Activated CD4-positive, alpha-beta T cell treated with anti-CD3 and anti-CD28 coated beads, Interleukin-2, amount 50 U/mL, for 48 hours (primary cell): ENCODE results near the gene ZNF438.

ENCODE experiments used
- DNase-seq, 2 experiments: peaks; one replicate each; pipeline ENCODE4 v3.0.0-alpha.2; 2020

ZNF438 gene

DNA sequence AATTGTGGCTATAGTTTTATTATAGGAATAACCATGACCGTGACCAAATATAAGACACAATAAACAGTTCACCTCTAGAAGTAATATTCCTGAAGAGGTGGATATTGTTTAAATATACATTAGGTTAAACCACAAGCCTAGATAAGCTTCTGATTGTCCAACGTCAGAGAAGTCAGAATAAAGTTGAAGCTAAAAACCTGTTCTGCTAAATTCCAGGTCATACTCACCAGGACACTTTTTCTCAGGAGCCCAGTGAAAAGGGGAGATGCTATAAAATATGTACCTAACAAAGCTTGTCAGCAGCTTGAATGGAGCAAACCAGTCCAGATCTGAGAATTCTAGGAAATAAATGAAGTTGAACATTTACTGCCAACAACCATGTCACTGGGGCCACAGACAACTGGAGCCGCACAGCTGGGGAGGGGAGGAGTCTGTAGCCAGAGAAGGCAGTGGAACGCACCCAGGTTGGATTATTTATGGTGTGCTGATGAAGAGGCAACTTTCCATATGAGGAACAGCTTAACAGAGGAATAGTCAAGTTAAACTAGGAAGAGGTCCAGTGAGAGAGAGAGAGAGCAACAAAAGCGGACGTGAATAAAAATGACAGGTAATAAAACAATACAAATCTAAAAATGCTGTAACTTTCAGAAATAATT lies 191.1 kb downstream of the ZNF438 start:
- DNase-seq: no peak

DNA sequence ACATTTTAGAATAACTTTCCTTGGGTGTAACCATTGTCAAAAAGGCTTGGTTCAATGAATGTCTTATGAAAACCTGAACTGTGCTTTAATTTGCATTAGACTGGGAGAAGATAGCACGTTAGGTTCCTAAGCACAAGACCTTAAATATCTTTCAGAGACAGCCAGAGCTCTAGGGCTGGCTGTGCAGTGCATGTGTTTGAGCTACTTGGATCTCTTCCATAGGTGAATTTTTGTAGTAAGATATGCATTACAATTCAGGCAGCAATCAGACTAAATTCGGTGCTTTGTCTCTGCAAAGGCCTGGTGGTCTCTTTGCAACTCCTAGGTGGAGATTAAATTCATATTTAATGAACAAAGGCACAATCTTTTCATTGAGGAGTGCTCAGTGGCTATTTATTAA lies 192.0 kb downstream of the ZNF438 start:
- no peak for DNase-seq

DNA sequence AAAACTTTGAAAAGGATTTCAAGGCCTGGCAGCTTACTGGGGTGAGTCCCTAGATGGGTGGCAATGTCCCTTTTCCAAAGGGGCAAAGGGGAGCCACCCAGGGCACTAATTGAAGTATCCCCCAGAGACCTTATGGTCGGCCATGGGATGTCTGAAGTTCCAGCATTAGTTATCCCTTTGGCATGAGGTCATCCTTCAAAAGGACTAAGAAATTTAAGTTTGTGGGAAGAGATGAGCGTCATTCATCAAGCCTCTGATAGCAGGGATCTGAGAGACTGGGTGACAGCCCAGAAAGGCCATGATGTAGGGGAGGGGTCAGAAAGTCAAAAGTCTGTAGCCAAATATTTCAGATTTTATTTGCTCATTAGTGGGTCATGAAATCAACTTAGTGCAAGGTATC lies 195.3 kb downstream of the ZNF438 start:
- DNase-seq: no peak

DNA sequence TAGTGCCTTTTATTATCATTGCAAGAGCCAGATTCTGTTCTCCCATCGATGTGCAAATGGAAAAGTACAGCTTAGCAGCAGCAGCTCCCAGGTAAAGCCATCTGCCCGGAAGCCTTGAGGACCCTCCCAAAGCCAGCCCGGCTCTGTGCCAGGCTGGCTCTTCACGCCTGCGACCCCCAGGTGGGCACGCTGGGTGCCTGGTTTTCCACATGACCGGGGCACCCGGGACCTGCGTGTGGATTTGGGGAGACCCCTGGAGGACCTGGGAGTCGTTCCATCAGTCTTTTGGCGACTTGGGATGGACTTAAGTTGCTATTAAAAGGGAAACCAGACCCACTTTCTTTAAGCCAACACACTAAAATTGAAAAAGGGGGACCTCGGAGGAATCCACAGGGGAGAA lies 196.5 kb downstream of the ZNF438 start:
- DNase-seq: no peak

DNA sequence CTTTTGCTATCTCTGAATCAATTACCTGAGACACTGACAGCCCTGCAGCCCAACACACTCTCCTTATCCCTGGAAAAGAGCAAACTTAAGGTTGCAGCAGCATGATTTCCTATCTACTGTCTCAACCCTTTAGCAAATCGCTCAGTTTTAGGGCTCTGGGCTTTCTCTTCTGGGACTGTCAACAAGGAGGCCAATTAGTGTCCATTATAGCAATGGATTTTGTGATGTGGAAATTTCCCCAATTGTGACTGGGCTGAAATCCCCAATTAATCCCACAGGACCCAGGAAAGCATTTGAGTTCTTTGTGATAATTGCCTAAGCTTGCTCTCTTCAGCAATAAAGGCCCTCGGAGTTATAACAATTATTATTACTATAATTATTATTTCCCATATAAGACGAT lies 197.0 kb downstream of the ZNF438 start:
- no peak for DNase-seq

DNA sequence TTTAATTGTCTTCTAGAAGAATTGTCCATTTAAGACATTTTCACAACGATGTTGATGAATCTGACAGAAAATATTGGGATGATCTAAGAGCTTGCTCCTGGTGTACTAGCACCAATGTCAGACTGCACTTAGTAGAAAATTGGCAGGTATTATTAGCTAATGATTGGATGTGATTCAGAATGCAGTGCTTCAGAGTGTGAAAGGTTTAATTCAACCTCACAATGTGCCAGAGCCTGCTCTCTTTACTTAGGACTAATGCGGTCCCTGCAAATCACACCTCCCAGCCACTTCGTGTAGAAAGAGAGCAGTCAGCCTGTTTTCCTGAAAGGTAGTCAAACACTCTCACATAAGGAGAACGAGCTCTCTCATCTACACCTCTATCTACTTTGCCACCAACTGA lies 197.5 kb downstream of the ZNF438 start:
- no peak for DNase-seq

DNA sequence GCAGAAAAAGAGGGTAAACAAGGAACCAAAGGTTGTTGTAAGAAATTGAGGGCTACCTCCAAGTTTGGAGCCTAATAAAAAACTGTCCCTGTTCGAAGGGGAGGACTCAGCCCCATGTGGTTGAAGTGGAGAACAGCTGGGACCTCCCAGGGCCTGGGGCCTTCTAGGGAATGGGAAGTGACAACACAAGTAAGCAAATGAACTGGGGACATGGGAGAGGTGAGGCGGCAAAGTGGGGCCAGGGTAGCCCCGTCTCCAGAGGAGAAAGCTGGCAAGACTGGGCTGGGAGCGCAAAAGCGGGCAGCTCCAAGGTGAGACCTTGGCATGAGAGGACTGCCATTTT lies 198.1 kb downstream of the ZNF438 start:
- no peak for DNase-seq

DNA sequence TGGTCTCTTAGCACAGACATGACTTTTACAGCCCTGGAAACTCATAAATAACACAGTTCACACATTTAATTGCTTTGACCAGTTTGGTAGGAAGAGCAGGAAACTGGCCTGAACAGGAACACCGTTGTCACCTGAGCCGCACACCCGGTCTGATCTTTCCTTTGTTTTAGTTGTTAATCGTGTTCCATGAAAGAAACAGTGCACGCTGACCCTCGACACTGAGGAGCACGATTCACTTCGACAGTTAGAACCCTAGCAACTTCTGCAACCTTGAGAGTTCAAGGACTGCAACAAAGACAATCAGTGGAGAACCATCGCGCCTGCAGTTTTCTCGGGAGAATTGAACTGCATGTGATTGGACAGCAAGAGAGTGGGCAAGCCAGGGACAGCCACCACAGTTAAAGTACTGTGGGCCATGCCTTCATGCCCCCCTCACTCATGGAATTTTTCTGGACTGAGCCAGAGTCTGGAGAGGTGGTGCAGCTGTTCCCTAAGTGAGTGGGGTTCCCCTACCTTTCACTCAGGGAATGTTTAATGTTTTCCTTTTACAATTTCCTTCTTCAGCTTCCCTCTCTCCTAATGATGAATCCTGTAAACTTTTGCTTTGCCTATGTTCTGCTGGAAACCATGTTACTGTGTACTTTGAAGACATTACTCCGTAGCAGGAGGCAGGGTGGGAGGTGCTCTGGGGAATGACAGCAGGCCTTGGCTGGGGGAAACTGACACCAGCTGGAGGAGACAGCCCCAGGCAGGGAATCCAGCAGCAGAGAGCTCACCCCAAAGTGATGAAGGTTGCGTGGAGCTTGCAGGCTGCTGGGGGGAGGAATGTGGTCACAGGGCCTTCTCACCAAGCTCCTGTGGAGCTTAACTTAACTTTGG lies 198.7 kb downstream of the ZNF438 start:
- no peak for DNase-seq

DNA sequence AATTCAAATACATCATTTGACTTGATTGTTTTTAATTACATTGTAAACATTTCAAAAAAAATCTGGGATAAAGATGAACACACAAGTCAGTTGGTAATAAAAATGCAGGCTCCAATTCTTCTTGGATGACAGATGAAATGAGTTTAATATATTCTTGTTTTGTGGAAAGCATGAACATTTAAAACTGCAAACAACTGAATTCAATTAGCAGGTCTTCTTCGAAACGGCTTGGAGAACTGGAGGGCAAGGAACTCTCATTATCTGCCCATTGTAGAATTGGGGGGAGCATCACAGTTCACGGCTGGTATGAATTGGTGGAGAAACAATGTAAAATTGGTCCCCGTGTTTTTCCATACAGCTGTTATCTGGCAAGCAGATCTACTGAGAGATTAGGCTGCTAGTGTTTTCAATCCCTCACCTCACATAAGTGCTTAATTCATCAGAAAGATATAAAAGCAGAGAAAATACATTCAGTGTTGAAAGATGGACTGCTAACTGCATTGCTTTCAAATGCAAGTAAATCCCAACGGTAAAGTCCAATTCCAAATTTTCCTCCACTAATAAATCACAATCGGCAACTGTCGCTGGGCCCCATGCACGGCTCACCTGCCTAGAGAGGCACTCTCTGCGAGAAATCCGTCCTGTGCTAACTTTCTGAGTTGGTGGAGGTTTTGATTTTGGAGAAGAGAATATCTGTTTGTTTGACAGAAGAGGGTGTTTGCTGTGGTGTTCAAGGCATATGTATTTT lies 199.5 kb downstream of the ZNF438 start:
- DNase-seq: no peak

DNA sequence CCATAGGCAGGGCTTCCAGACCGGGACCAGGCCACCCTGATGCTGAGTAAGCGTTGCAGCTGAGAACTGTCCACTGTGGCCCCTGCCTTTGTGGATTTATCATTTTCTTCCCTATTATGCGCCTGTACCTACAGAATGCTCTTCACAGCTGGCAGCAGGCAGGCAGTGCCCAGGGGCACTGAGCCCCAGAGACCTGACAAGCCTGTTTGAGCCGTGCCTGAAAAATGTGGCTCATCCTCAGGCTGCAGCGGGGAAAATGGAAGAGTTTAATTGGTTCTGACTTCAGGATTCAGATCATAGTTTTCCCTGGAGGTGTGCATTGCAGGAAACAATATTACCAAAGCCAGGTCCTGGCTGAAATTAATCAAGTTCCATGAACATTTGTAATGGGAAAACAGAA lies 200.2 kb downstream of the ZNF438 start:
- DNase-seq: no peak

DNA sequence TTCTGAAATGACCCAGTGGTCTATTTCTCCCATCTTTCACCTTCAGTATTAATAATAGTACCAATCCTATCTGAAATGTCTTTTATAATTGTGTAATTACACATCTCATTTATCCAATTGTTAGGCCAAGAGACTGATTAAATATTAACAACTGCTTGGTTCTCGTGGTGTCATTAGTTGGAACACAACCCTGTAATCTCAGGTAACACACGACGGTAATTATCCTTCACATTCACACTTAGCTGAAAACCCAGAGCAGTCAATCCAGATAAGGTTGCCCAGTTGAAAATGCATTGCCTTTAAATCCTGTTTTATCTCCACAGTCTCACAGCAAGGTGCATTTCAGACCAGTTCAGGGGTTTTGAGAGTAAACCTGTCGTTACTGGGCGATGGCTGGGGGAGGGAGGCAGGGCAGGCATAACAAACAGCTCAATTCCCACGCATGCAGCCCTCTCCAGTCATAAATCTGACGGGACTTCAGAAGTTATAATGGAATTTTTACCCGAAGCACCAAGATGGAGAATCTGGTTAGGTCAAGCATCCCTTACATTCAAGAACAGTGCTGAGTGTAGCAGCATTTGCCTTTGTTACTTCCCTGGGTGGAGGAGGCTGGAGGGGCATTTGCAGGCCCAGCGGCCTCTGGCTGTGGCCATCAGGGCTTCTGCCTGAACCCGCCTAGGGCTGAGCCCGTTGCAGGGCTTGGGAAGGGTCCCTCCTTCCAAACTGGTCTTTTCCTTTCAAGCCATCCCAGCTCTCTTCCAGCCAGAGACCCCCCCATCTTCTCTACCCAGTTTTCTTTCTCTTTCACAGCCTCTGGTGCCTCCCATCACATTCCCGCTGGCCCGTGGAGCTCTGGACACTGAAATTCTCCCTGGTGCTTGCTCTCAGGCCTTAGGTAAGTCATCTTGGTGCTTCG lies 201.1 kb downstream of the ZNF438 start:
- DNase-seq: no peak

DNA sequence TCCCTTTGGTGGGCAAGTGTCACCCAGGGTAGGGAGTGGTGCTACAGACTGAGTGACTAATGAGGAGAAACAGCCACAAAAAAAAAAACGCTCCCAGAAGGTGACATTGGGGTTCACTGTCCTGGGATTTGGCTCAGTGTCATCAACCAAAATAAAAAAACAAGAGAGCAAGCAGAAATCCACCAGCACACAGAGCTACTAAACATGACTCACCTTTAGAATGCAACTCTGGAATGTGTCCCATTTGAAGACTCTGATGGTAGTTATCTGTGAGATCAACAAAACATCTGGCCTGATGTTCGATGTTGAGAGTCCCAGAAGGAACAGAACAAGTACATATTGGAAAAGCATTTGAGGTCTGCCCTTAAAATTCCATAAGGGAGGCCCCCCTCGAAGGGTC lies 201.8 kb downstream of the ZNF438 start:
- DNase-seq: no peak

DNA sequence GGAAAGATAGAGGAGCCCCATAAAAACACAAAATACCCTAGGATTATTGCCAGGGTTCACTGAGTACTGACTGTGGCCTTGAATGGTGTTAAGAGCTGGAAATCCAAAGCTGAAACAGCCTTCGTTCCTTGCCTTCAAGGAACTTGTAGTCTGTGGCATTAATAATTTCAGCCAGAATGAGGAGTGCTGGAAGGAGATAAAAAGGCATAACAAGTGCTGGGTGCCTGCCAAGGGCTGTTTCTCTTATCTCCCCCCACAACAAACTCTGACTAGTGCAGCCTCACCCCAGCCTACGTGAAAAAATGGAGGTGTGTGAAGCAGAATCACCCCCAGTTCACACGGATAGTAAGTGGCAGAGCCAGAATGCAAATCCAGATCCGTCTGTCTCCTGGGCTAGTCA lies 203.0 kb downstream of the ZNF438 start:
- no peak for DNase-seq

DNA sequence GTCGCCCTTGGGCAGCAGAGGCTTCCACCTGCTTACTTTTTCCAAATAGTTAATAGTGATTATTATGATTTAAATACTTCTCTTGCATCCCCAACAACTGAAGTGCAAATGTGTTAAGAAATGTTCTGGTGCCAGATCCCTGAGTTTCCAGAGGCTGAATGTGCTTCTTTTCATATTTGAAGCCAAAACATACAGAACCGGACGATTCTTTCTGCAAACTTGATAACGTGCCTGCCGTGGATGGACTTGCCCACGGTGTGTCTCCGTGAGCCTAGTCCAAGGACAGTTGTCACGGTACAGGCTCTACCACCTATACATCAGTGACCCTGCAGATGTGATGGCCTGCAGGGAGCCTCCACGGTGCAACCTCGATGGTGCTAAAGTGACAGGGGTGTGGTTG lies 203.5 kb downstream of the ZNF438 start:
- no peak for DNase-seq

DNA sequence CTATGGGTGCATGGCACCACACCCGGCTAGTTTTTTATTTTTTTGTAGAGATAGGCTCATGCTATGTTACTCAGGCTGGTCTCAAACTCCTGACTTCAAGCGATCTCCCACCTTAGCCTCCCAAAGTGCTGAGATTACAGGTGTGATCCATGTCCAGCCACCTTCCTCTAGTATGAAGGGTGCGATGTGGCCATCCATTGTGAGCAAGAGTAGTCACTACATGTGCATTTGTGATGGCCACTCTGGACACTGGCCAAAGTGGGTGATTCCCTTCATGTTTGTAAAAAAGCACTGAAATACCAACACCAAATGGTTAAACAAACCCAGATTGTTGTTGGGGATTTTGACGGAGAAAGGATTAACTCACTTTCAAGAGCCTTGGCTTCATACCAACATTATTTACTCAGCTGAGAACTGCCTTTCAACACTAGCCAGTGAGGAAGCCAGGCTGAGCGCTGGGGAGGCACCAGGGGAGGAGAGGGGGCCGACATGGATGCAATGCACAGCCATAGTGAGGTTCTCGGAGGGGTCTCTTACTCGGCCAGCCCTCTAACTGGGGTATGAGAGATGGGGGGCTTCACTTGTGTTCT lies 204.0 kb downstream of the ZNF438 start:
- DNase-seq: no peak

DNA sequence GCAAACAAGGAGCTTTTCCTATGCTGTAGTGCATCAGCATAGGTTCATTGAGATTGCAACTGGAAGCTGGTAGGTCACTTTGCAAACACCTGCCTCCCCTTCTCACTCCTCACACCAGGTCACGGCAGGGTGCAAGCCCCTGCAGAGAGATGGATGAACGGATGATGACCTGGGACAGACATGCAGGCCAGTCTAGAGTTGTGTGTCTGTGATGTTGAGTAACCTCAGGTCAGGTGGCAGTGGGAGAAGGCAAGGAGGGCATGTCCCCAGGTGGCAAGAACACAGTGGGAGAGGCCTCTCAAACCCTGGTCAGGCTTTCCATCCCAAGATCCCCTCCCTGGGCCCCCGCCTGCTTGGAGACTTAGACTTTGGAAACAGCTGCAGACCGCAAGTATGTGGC lies 205.0 kb downstream of the ZNF438 start:
- DNase-seq: no peak

DNA sequence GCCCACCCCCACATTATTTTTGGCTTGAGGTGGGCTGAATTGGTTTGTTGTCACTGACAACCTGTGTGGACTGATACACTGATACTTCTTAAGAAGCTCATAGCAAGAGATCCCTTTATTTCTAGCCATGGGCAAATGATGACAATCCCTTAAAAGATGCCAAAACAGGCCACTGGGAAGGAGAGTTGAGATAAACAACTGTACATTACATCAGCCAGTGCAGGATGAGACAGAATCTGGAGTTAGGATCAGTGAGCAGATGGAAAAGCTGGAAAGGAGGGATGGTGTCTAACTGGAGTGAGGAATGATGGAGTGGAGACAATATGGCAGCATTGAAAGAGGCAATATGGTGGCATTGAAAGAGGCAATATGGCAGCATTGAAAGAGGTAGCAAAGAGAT lies 206.2 kb downstream of the ZNF438 start:
- no peak for DNase-seq

DNA sequence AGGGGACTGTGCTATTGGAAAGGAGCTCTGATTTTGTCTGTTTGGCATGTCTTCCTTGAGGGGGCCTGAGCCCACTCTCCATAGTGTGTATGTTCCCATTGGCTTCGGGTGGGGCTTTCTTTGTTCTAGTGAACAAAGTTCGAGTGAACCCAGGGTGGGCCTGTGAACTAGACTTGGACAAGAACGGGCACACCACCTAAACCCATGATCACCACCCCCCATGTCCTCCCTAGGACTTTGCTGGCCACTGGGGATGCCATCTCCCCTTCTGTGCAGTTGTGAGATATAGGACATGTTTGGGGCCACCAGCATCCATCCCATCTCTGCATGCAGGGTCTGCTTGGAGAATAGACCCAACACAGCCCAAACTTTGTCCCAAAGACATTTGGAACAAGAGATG lies 206.6 kb downstream of the ZNF438 start:
- DNase-seq: no peak

DNA sequence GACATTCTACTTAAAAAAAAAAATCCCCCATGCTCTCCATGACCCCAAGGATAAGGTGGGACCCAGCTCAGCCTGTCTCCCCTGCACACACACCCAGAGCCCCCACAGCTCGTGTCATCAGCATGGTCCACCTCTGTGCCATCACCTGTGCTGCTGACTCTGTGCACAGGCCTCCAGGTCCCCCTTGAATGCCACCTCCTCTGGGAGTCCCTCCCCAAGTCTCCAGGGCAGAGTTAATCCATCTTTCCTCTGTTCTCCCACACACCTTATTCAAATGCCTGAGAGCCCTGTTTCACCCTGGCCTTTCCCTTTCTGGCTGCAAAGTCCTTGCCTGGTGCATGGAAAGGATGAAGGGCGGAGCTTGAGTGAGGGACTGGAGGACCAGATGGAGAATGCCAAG lies 208.0 kb downstream of the ZNF438 start:
- no peak for DNase-seq

DNA sequence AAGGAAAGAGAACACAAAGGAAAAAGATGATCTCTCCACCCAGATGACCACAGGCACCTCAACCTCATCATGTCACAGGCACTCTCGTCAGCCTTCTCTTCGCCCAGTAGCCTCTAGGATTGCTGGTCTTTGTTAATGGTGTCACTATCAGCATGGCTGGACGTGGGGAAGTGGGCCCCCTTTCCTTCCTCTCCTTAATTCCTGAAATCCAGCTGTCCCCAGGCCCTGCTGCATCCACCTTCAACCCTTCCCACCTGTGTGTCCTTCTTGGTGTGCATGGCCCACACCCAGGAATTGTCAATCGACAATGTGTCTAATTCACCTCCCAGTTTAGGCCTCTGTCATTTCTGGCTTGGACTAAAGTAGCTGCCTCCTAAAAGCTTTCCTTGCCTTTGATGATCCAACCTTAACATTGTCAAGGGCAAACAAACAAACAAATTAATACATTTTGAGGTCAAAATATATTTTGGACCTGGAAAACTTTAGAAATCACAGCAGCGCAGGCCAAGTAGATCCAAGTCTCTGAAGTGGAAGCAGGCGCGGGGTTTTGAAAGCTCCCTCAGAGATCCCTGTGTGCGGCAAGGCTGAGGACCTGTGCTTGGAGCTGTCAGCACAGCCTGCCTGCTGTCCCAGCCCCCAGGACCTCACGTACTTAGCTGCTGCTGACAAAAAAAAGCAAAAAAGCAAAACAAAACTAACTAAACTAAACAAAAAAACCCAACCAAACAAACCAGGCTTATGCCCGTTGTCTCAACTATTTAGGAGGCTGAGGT lies 208.8 kb downstream of the ZNF438 start:
- DNase-seq: no peak

DNA sequence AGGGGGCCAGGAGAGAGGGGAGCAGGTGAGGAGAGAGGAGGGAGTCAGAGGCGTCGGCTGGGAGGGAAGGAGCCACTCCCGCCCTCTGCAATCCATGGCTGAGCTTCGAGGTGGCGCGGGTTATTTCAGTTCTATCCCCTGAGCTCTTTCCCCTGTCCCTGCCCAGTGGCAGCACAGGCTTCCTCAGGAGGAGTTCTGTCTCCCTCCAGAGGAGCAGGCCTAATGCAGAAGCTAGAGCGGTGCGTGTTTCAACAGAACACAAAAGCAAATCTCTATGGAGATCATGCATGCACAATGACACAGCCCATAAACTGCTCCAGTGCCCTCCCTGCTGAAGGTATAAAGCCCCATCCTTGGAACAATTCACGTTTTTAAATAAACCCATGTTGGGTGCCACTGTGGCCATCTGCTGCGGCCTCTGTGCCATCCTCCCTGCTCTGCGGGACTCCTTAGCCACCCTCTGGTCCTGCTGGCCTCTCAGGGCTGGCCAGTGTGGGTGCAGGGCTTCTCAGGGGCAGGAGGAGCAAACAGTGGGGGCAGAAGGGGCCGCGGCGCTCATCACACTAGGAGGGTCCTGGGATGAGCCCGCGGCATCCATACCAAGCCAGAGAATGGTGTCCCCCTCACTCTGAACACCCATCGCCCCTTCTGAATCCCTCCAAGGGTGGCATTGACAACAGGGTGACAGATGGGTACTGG lies 209.5 kb downstream of the ZNF438 start:
- DNase-seq: no peak
